Activated CD8-positive, alpha-beta T cell treated with anti-CD3 and anti-CD28 coated beads, Interleukin-2, amount 10 ng/mL, durations not matched to agents 7 days and 5 days (primary cell): ENCODE data around the gene THEM5. TPM values are rescaled to one million over a fixed set of nuclear protein-coding genes. Genes with fewer than 3 reads are reported as not detected.

Experiments used
- ATAC-seq: fragments of 150-1000 bp; cut with Tn5 transposase; one replicate; pipeline ENCODE4 v1.10.0; 2021; ENCODE audit warnings: moderate library complexity
- CTCF ChIA-PET: fragments of 350-600 bp; sonication (Branson Sonifier 250); formaldehyde crosslinking; loops from one replicate; lab custom pipeline; 2021; ENCODE audit warnings: antibody characterized with exemption; lab: Charles Lee
- POLR2A ChIA-PET: fragments of 350-600 bp; sonication (Branson Sonifier 250); formaldehyde crosslinking; loops from one replicate; lab custom pipeline; 2021; ENCODE audit warnings: antibody characterized with exemption; lab: Charles Lee
- DNase-seq: peaks from one replicate; pipeline ENCODE4 v3.0.0-alpha.2; 2020
- H3K27ac Mint-ChIP-seq: one replicate; pipeline ENCODE4 v1.8.0; 2021; ENCODE audit warnings: mild to moderate bottlenecking, mixed read lengths
- H3K27me3 Mint-ChIP-seq: one replicate; pipeline ENCODE4 v1.8.0; 2021; ENCODE audit warnings: low read depth, mixed read lengths
- H3K36me3 Mint-ChIP-seq: one replicate; pipeline ENCODE4 v1.8.0; 2021; ENCODE audit warnings: low read depth, mixed read lengths
- H3K4me1 Mint-ChIP-seq: one replicate; pipeline ENCODE4 v1.8.0; 2021; ENCODE audit warnings: low read depth, mixed read lengths
- H3K4me3 Mint-ChIP-seq: one replicate; pipeline ENCODE4 v1.8.0; 2021; ENCODE audit warnings: mild to moderate bottlenecking, mixed read lengths
- H3K9me3 Mint-ChIP-seq: one replicate; pipeline ENCODE4 v1.8.0; 2022; ENCODE audit warnings: mixed read lengths; ENCODE audit not compliant: insufficient read depth
- total RNA-seq, 2 experiments: library from RNA; stranded (reverse); gene quantifications; one replicate each; pipeline ENCODE4 v1.2.3, GENCODE V29; 2021

Gene THEM5
- total RNA-seq, 2 experiments from 2014 or later = not detected

- Mint-ChIP-seq H3K27ac (no peak overlapping the region), H3K36me3 (no peaks in the 10 kb centered on the region)
- CTCF ChIA-PET = interaction anchor here (1.3 kb wide), 1 partner anchor 9 kb away, joined by 3 read pairs; no protein-coding TSS in a partner anchor
Observed at GRCh38 chr1:151851886-151852285, 1.6 kb downstream of the THEM5 start.

DNA sequence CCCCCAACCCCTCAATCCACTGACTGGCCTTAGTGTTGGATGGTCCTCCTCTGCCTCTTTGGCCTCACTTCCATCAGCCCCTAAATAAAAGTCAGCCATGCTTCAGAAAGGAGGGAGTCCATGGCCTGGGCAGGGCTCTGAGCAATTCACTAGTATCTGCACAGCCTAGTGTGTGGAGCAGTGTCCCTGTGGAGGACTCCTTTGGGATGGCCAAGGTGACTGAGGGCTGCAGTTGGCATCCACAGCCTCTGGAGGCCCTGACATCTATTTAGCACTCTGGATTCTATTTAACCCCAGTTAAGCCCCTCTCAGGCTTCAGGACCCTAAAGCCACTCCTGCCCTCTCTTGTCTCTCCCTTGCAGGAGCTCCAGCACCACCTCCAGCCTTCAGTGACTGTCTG is 3.6 kb downstream of the THEM5 start:
- DNase-seq = no peak
- CTCF ChIA-PET = interaction anchor here (1.3 to 3.0 kb wide), 2 partner anchors 8 to 13 kb away, joined by 5 to 9 read pairs; no protein-coding TSS in a partner anchor
- no peaks in the 10 kb centered on the region for H3K27me3 Mint-ChIP-seq
- H3K4me3 Mint-ChIP-seq = no peak overlapping the region
- H3K9me3 Mint-ChIP-seq = no peaks in the 10 kb centered on the region
- no peaks in the 10 kb centered on the region for H3K4me1 Mint-ChIP-seq
- POLR2A ChIA-PET = no interaction called here
- no peak for ATAC-seq
- no peaks in the 10 kb centered on the region for H3K36me3 Mint-ChIP-seq
- no peak overlapping the region for H3K27ac Mint-ChIP-seq

More at GRCh38 chr1:151851886-151852285, 1.6 kb downstream of the THEM5 start:
- Mint-ChIP-seq H3K9me3 (no peaks in the 10 kb centered on the region), H3K27me3 (no peaks in the 10 kb centered on the region), H3K4me1 (no peaks in the 10 kb centered on the region), H3K4me3 (no peak overlapping the region)
- POLR2A ChIA-PET = no interaction called here
- ATAC-seq = no peak
- DNase-seq = no peak

DNA sequence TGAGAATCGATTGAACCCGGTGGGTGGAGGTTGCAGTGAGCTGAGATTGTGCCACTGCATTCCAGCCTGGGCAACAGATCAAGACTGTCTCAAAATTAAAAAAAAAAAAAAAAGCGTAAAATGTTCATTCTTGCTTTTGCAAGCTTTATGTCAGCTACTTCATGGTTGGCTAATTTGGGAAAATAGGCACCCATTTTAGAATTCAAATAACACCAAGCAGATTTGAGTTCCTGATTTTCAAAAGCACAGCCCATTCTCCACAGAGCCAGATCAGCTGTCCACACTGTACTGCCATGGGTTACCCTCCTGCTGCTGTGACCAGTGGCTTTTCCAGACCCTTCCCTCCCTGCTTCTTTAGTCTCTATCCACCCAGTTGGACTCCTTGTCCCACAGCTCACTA is 4.4 kb downstream of the THEM5 start:
- H3K9me3 Mint-ChIP-seq = no peaks in the 10 kb centered on the region
- H3K36me3 Mint-ChIP-seq = no peaks in the 10 kb centered on the region
- CTCF ChIA-PET = interaction anchor here (1.3 to 3.0 kb wide), 3 partner anchors 9 to 12 kb away, joined by 4 to 9 read pairs (median 5); no protein-coding TSS in a partner anchor
- POLR2A ChIA-PET = interaction anchor here (0.6 to 1.4 kb wide), 2 partner anchors 9 to 18 kb away, joined by 3 to 7 read pairs; partner anchors contain the start of genes C2CD4D and RORC
- DNase-seq = no peak
- H3K27me3 Mint-ChIP-seq = no peaks in the 10 kb centered on the region
- H3K4me3 Mint-ChIP-seq = no peak overlapping the region
- H3K4me1 Mint-ChIP-seq = no peaks in the 10 kb centered on the region
- no peak for ATAC-seq
- no peak overlapping the region for H3K27ac Mint-ChIP-seq

- ChIA-PET POLR2A (interaction anchor here (1.4 kb wide), 1 partner anchor 8 kb away, joined by 7 read pairs; the partner anchor contains the start of gene C2CD4D), CTCF (interaction anchor here (0.9 to 3.0 kb wide), 3 partner anchors 7 to 154 kb away, joined by 3 to 9 read pairs (median 4); no protein-coding TSS in a partner anchor)
- Mint-ChIP-seq H3K4me1 (no peaks in the 10 kb centered on the region), H3K4me3 (no peak overlapping the region), H3K9me3 (no peaks in the 10 kb centered on the region), H3K27me3 (no peaks in the 10 kb centered on the region), H3K36me3 (no peaks in the 10 kb centered on the region), H3K27ac (no peak overlapping the region)
- ATAC-seq = no peak
- DNase-seq = no peak
Observed at GRCh38 chr1:151847867-151848596, 5.5 kb downstream of the THEM5 start.

- POLR2A ChIA-PET = interaction anchor here (0.5 to 1.0 kb wide), 2 partner anchors 10 to 368 kb away, joined by 3 read pairs; no protein-coding TSS in a partner anchor
- H3K4me1 Mint-ChIP-seq = no peaks in the 10 kb centered on the region
- no peaks in the 10 kb centered on the region for H3K36me3 Mint-ChIP-seq
- H3K9me3 Mint-ChIP-seq = no peaks in the 10 kb centered on the region
- peak overlapping the region; percentile 5 for H3K27ac Mint-ChIP-seq
- ATAC-seq = no peak
- H3K4me3 Mint-ChIP-seq = no peak overlapping the region
- H3K27me3 Mint-ChIP-seq = peaks cover under 1% of the 10 kb centered on the region
- no peak for DNase-seq
- CTCF ChIA-PET = interaction anchor here (0.7 to 1.9 kb wide), 6 partner anchors 9 to 155 kb away, joined by 3 to 9 read pairs (median 4); no protein-coding TSS in a partner anchor
Observed at GRCh38 chr1:151846686-151847237, 6.8 kb downstream of the THEM5 start.

GRCh38 chr1:151846062-151846568 is 7.4 kb downstream of the THEM5 start:
- no peak for DNase-seq
- Mint-ChIP-seq H3K27me3 (peaks cover 5% of the 10 kb centered on the region), H3K36me3 (no peaks in the 10 kb centered on the region), H3K4me1 (no peaks in the 10 kb centered on the region), H3K27ac (no peak overlapping the region), H3K9me3 (no peaks in the 10 kb centered on the region), H3K4me3 (no peak overlapping the region)
- ChIA-PET POLR2A (interaction anchor here (1.0 kb wide), 1 partner anchor 9 kb away, joined by 3 read pairs; no protein-coding TSS in a partner anchor), CTCF (interaction anchor here (0.7 to 1.9 kb wide), 6 partner anchors 10 to 156 kb away, joined by 3 to 9 read pairs (median 4); no protein-coding TSS in a partner anchor)
- no peak for ATAC-seq

GRCh38 chr1:151843398-151843797 is 10.1 kb downstream of the THEM5 start:
- ATAC-seq = no peak
- POLR2A ChIA-PET = no interaction called here

GRCh38 chr1:151841141-151841540 is 12.4 kb downstream of the THEM5 start:
- no peak overlapping the region for H3K4me3 Mint-ChIP-seq
- ATAC-seq (no peak), DNase-seq (no peak)
- CTCF ChIA-PET = interaction anchor here (1.2 to 1.6 kb wide), 2 partner anchors 7 to 11 kb away, joined by 4 to 7 read pairs; no protein-coding TSS in a partner anchor
- H3K27ac Mint-ChIP-seq = no peak overlapping the region
- no peaks in the 10 kb centered on the region for H3K9me3 Mint-ChIP-seq
- H3K36me3 Mint-ChIP-seq = no peaks in the 10 kb centered on the region
- POLR2A ChIA-PET = interaction anchor here (4.0 kb wide), 1 partner anchor 12 kb away, joined by 17 read pairs; no protein-coding TSS in a partner anchor
- peaks cover 40% of the 10 kb centered on the region for H3K4me1 Mint-ChIP-seq
- H3K27me3 Mint-ChIP-seq = peaks cover 12% of the 10 kb centered on the region

More at GRCh38 chr1:151843398-151843797, 10.1 kb downstream of the THEM5 start:
- Mint-ChIP-seq H3K4me3 (no peak overlapping the region), H3K9me3 (no peaks in the 10 kb centered on the region), H3K27me3 (peaks cover 9% of the 10 kb centered on the region), H3K36me3 (no peaks in the 10 kb centered on the region), H3K4me1 (peaks cover 22% of the 10 kb centered on the region), H3K27ac (no peak overlapping the region)
- CTCF ChIA-PET = interaction anchor here (1.4 to 1.8 kb wide), 3 partner anchors 9 to 158 kb away, joined by 3 to 4 read pairs (median 3); no protein-coding TSS in a partner anchor
- DNase-seq = no peak

GRCh38 chr1:151840421-151840820 is 13.1 kb downstream of the THEM5 start:
- Mint-ChIP-seq H3K4me3 (peak overlapping the region; percentile 70), H3K27ac (no peak overlapping the region), H3K9me3 (no peaks in the 10 kb centered on the region), H3K36me3 (no peaks in the 10 kb centered on the region), H3K27me3 (peaks cover 12% of the 10 kb centered on the region), H3K4me1 (peaks cover 43% of the 10 kb centered on the region)
- ATAC-seq (no peak), DNase-seq (no peak)
- ChIA-PET CTCF (interaction anchor here (0.9 to 1.9 kb wide), 5 partner anchors 8 to 195 kb away, joined by 3 to 7 read pairs (median 4); no protein-coding TSS in a partner anchor), POLR2A (interaction anchor here (0.9 to 4.0 kb wide), 4 partner anchors 8 to 247 kb away, joined by 3 to 17 read pairs (median 5); partner anchors contain the start of gene MRPL9)

GRCh38 chr1:151839457-151840403 is 13.8 kb downstream of the THEM5 start, which contains the start of gene C2CD4D:
Gene C2CD4D, minus strand, starts transcription at chr1:151839820. Its CDS starts 831 bp downstream, at chr1:151838989.
- CTCF ChIA-PET = interaction anchor here (0.9 to 1.9 kb wide), 5 partner anchors 9 to 195 kb away, joined by 3 to 7 read pairs (median 4); no protein-coding TSS in a partner anchor
- peak; percentile 71 for ATAC-seq
- Mint-ChIP-seq H3K36me3 (no peaks in the 10 kb centered on the region), H3K4me1 (peaks cover 46% of the 10 kb centered on the region), H3K4me3 (peak within 1 kb of the TSS; percentile 70), H3K9me3 (no peaks in the 10 kb centered on the region), H3K27ac (peak within 1 kb of the TSS; percentile 44), H3K27me3 (peaks cover 12% of the 10 kb centered on the region)
- DNase-seq = peak; percentile 72
- POLR2A ChIA-PET = interaction anchor here (0.9 to 4.0 kb wide), 5 partner anchors 9 to 246 kb away, joined by 3 to 17 read pairs (median 3); partner anchors contain the start of genes MRPL9 and THEM4
